GM18951 (cell line): Measurements from ENCODE around the gene PTBP2.

Experiments used
- POLR2A ChIP-seq: IDR thresholded peaks from 4 replicates; pipeline ENCODE4 v1.6.1; 2011; ENCODE audit warnings: mild to moderate bottlenecking; ENCODE audit not compliant: insufficient read length, insufficient read depth; ENCODE audit errors: extremely low read depth
- in situ Hi-C: fragments of 300-500 bp; cut with MboI; formaldehyde crosslinking; loops from one replicate; pipeline ENCODE4 v1.12.0; 2022; ENCODE audit warnings: low sequenced_read_pairs, mixed read lengths, inconsistent platforms; ENCODE audit not compliant: unreplicated experiment

Gene PTBP2

DNA sequence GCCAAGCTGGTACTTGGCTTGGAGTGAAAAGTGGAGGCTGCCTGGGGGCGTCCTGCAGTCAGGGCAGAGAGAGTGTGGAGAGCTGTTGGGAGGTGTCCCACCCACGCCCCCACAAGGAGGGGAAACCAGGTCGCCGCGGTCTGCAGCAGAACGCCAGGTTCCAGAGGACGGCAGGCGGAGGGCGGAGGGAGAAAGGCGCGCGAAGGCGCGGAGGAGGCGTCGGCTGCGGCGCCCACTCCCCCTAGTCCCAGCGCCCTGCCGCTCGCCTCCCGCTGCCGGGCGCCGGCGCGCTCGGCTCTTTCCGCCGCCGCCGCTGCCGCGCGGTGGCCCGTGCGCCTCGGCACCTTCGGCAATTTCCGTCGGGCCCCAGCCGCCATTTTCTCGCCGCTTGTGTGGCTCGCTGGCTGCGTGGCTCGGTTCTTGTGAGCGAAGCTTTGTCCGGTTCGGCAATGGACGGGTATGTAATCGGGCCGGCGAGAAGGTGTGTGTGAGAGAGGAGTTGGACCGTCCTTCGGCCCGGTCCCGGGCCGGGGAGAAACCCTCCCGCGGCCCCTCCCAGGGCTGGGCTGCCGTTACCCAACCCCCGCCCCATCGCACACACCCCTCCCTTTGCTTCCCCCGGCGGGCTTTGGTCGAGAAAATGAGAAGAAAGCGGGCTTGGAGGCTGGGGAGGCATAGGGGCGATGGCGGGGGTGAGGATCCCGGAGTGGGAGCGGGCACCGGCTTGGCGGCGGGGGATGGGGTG lies at the start of gene PTBP2:
PTBP2 (plus strand) TSS at position 369 of the 745 bp plus-strand sequence; CDS start at position 450, 81 bp downstream.
- peak; percentile 66 for TF ChIP-seq POLR2A
- in situ Hi-C loops: no loop called here

DNA sequence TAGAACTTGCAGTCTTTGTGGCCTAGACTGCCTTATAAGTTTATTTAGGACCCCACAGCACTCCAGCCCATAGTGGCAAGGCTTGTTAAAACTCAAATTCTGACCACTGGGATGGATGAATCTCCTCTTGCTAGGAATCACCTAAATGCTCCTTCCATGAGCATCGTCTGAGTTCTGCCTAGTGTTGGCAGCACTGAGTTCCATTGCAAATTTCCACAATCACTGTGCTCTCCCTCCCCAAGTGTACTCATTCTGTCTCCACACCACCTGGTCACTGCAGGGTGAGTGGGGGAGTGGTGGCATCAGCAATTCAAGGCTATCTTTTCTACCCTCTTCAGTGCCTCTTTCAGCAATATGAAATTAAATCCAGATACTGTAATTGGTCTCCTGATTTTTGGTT lies 46.7 kb upstream of the PTBP2 start:
- no peak for TF ChIP-seq POLR2A
- in situ Hi-C loops: no loop called here

GRCh38 chr1:96682056-96682455 lies 39.5 kb upstream of the PTBP2 start:
- no peak for TF ChIP-seq POLR2A
- in situ Hi-C loops: no loop called here

DNA sequence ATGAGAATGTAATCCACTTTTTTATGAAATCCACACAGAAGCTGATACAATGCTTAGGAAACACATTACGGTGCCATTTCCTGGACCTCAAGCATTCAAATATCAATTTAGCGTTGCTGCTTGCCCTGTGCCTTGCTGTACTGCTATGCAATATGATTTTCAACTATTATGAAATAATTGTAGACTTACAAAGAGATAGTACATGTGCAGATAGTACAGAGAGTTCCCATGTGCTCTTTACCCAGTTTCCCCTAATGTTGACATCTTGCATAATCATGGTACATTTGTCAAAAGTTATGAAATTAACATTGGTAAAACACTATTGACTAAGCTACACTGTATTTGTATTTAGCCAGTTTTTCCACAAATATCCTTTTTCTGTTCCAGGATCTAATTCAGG lies 37.7 kb upstream of the PTBP2 start:
- in situ Hi-C loops: no loop called here
- no peak for TF ChIP-seq POLR2A

GRCh38 chr1:96684744-96685143 lies 36.8 kb upstream of the PTBP2 start:
- TF ChIP-seq POLR2A: no peak
- in situ Hi-C loops: no loop called here

DNA sequence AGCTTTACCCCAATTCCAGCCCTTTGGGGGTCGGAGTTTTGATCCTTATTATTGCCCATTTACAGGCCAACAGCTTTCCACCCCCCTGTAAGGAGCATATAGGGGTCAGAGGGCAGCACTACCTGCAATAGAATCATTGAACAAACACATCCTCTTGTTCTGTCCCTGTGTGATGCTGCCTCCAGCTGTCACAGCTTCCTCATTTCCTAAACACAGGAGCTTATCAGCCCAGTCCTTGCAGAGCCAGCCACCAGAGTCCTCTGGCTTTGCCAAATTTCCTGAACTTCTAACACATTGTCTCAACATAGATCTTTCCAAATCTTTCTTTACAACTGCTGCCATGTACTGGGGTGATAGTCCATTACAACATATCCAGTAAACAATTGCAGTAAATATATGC lies 32.8 kb upstream of the PTBP2 start:
- TF ChIP-seq POLR2A: no peak
- in situ Hi-C loops: no loop called here

DNA sequence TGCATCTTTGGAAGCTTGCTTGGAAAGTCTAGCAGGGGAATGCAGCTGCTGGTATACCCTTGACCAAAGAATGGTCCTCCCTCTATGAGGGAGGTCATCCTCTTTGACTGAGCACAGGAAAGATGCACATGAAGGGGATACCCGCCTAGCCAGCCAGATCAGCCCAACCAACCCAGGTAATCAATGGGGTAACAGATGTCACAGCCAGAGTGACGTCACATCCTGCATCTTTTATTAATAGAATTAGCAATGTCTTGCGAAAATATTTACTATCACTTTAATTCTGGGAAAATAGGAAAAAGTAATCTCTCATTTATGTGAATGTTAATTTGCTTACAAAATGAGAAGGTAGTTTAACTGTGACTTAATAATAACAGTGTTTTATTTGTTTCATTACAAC lies 25.6 kb upstream of the PTBP2 start:
- TF ChIP-seq POLR2A: no peak
- in situ Hi-C loops: no loop called here

DNA sequence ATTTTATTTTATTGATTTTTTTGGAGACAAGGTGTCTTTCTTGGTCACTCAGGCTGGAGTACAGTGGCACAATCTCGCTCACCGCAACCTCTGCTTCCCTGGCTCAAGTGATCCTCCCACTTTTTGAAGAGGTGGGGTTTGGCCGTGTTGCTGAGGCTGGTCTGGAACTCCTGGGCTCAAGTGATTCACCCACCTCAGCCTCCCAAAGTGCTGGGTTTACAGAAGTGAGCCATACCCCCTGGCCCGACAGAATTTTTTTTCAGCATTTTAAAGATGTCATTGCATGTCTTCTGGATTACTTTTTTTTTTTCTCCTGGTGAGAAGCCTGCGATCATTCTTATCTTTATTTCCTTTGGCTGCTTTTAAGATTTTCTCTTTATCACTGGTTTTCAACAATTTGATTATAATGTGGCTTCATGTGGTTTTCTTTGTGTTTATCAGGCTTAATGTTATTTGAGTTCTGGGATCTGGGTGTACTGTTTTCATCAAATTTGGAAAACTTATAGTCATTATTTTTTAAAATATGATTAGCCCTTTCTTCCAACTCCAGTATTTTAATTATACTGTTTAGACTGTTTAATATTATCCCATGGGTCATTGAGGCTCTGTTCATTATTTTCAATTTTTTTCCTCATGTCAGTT lies 23.1 kb upstream of the PTBP2 start:
- in situ Hi-C loops: no loop called here

GRCh38 chr1:96703186-96703585 lies 18.4 kb upstream of the PTBP2 start:
- TF ChIP-seq POLR2A: no peak
- in situ Hi-C loops: no loop called here

More for the DNA sequence above, 23.1 kb upstream of the PTBP2 start:
- no peak for TF ChIP-seq POLR2A

- in situ Hi-C loops: no loop called here
- TF ChIP-seq POLR2A: no peak
Measured at GRCh38 chr1:96707023-96707422, 14.6 kb upstream of the PTBP2 start.

DNA sequence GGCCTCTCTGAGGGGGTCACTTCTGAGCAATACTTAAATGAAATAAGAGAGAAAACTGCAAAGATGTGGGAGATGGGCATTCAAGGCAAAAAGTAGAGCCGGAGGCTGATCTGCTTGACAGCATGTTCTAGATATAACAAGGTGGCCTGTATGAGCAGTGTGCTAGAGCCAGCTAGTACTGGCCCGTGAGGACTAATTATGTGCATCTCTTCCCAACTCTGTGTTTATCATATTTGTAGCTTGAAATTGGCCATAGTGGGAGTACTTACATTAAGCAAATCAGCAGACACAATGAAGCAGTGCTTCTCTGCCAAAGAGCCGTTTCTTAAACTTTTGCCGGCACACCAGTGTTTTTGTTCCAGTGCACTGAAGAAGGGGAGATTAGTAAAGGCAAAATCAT lies 13.1 kb upstream of the PTBP2 start:
- no peak for TF ChIP-seq POLR2A
- in situ Hi-C loops: no loop called here

DNA sequence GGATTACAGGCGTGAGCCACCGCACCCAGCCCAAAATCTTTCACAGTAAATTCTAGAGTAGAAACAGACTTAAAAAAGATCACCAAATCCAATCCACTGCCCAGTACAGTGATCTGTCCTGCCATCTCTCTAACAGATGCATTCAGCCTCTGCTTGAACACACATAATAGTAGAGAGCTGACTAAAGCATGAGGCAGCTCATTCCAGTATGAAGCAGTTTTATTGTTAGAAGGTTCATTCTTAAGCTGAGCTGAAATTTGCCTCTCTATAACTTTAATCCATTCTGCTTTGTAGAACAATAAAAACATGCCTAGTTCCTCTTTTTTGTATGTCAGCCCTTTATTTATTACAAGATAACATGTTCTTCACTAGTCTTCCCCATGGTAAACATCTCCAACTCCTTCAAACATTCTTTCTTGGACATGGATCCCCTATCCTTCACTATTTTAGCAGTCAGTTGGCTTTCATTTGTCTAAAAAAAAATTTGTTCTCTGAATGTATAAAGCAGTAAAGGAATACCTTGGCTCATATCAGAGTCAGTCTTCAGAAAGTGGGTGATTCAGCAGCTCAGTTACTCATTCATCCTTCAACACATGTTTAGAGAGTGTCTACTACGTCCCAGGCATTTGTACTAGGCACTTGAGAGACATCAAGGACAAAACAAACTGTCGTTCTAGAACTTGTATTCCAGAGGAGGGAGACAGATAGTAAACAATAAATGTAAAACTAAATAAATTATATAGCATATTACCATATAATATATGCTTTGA lies 10.7 kb upstream of the PTBP2 start:
- in situ Hi-C loops: no loop called here
- TF ChIP-seq POLR2A: no peak

- no peak for TF ChIP-seq POLR2A
- in situ Hi-C loops: no loop called here
Measured at GRCh38 chr1:96713649-96714048, 7.9 kb upstream of the PTBP2 start.

DNA sequence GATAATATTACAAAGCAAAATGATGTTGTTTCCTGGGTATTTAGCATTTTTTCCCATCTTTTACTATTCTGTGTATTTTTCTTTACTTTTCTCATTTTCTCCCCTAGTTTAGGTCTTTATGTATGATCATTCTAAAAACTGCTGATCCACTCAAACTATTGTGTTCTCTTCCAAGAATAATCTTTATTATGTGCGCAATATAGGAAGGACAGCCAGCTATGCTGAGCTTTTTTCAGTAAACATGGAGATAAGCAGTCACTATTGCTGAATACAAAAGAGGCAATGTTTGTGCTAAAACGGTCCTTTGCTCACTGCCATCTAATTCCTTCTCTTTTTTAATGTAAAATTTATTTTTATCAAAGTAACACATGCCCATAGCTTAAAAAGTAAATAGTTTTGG lies 6.7 kb upstream of the PTBP2 start:
- TF ChIP-seq POLR2A: no peak
- in situ Hi-C loops: no loop called here

DNA sequence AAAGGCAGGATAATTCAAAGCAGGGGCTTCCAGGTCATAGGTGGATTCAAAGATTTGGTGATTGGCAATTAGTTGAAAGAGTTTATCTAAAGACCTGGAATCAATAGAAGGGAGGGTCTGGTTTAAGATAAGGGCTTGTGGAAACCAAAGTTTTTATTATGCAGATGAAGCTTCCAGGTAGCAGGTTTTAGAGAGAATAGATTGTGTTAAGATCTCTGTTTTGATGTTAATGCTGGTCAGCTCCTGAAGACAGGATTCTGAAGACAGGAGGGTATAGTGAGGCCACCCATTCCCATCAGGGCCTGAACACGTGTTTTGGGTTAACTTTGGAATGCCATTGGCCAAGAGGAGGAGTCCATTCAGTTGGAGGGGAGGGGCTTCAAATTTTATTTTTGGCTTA lies 6.1 kb upstream of the PTBP2 start:
- in situ Hi-C loops: no loop called here
- TF ChIP-seq POLR2A: no peak
